PC-9 (cell line): ENCODE results near the gene COL24A1. TPM values are rescaled to one million over a fixed set of nuclear protein-coding genes. Genes with fewer than 3 reads are reported as not detected.
"Not testable (repeated sequence)": the region's sequence is repeated elsewhere in the genome, so short reads cannot be mapped to it uniquely, and the experiment has no call there.

Experiments
- BruUV-seq: library from RNA; stranded (reverse); fragments of 400-500 nt; replicated peaks from 2 replicates; lab custom pipeline; 2021; lab: Mats Ljungman, UMichigan
- CTCF ChIA-PET: fragments of 300-600 bp; sonication (Branson Sonifier 250); formaldehyde crosslinking; loops from one replicate; lab custom pipeline; 2022; ENCODE audit warnings: antibody characterized with exemption; lab: Charles Lee
- POLR2A ChIA-PET: fragments of 300-600 bp; sonication (Branson Sonifier 250); formaldehyde crosslinking; loops from one replicate; lab custom pipeline; 2022; ENCODE audit warnings: antibody characterized with exemption; ENCODE audit not compliant: unreplicated experiment; lab: Charles Lee
- DNase-seq, 2 experiments: peaks; one replicate each; pipeline versions ENCODE4 v3.0.0 to v3.0.0-alpha.2; 2015 to 2022; ENCODE audit warnings: mixed read lengths in 1 of 2
- H2AFZ ChIP-seq: fragments of 200-600 bp; sonication (generic); 2 replicates; pipeline ENCODE4 v1.8.1; 2017; ENCODE audit warnings: antibody characterized with exemption
- H3F3A ChIP-seq: fragments of 200-600 bp; sonication (generic); 2 replicates; pipeline ENCODE4 v1.8.1; 2017; ENCODE audit warnings: antibody characterized with exemption, mild to moderate bottlenecking, low read depth; ENCODE audit not compliant: insufficient read depth
- H3K27ac ChIP-seq: fragments of 200-600 bp; sonication (generic); 2 replicates; pipeline ENCODE4 v1.6.1; 2016; ENCODE audit warnings: mixed run types
- H3K27me3 ChIP-seq: fragments of 200-600 bp; sonication (generic); 2 replicates; pipeline ENCODE4 v1.6.1; 2016; ENCODE audit warnings: low read depth, mixed run types; ENCODE audit not compliant: insufficient read depth
- H3K36me3 ChIP-seq: fragments of 200-600 bp; sonication (generic); 2 replicates; pipeline ENCODE4 v1.6.1; 2016; ENCODE audit warnings: low read depth, mixed run types
- H3K4me1 ChIP-seq: fragments of 200-600 bp; sonication (generic); replicated peaks from 2 replicates; pipeline ENCODE4 v1.6.1; 2016; ENCODE audit warnings: mixed run types; ENCODE audit not compliant: insufficient read depth
- H3K4me2 ChIP-seq: fragments of 200-600 bp; sonication (generic); 2 replicates; pipeline ENCODE4 v1.6.1; 2017; ENCODE audit warnings: mixed run types
- H3K4me3 ChIP-seq: fragments of 200-600 bp; sonication (generic); 2 replicates; pipeline ENCODE4 v1.6.1; 2016; ENCODE audit warnings: mixed run types
- H3K79me2 ChIP-seq: fragments of 200-600 bp; sonication (generic); 2 replicates; pipeline ENCODE4 v1.6.1; 2017; ENCODE audit warnings: low read depth, mixed run types
- H3K9me2 ChIP-seq: fragments of 200-600 bp; sonication (generic); 2 replicates; pipeline ENCODE4 v1.8.1; 2017; ENCODE audit warnings: mild to moderate bottlenecking; ENCODE audit not compliant: insufficient read depth
- H3K9me3 ChIP-seq: fragments of 200-600 bp; sonication (generic); 2 replicates; pipeline ENCODE4 v1.8.1; 2016; ENCODE audit warnings: low read depth; ENCODE audit not compliant: insufficient read depth
- H4K20me1 ChIP-seq: fragments of 200-600 bp; sonication (generic); 2 replicates; pipeline ENCODE4 v1.8.1; 2017; ENCODE audit not compliant: insufficient read depth
- CTCF ChIP-seq: fragments of 200-600 bp; sonication (generic); conservative IDR thresholded peaks from 2 replicates; pipeline ENCODE4 v1.6.1; 2017; ENCODE audit warnings: mixed run types, antibody characterized with exemption, mild to moderate bottlenecking, moderate library complexity
- EZH2 ChIP-seq: fragments of 200-600 bp; sonication (generic); IDR thresholded peaks from 2 replicates; pipeline ENCODE4 v1.8.0; 2017; ENCODE audit warnings: antibody characterized with exemption, low read depth
- intact Hi-C: fragments of 100-400 bp; cut with micrococcal nuclease; formaldehyde crosslinking; loops from one replicate; pipeline ENCODE4 v1.10.0; 2022; ENCODE audit not compliant: unreplicated experiment
- total RNA-seq: library from RNA; stranded (reverse); gene quantifications from 2 replicates; pipeline ENCODE4 v1.2.3, GENCODE V29; 2021

The COL24A1 gene
- total RNA-seq, 1 experiment from 2014 or later: 0.15 TPM

GRCh38 chr1:85957760-85958159, 198.8 kb downstream of the COL24A1 start:
- H3K79me2 ChIP-seq: no peaks in the 10 kb centered on the region
- H3K4me2 ChIP-seq: no peak overlapping the region
- no TSS peak for BruUV-seq
- no peaks in the 10 kb centered on the region for H3K36me3 ChIP-seq
- POLR2A ChIA-PET: no interaction called here
- intact Hi-C loops: no loop called here
- no peak overlapping the region for H2AFZ ChIP-seq
- DNase-seq: peak in 1 of 2 experiments; percentile 21
- H3K4me3 ChIP-seq: no peak overlapping the region
- H3K9me3 ChIP-seq: no peaks in the 10 kb centered on the region
- TF ChIP-seq CTCF: no peak
- TF ChIP-seq EZH2: no peak
- H4K20me1 ChIP-seq: no peaks in the 10 kb centered on the region
- no peaks in the 10 kb centered on the region for H3F3A ChIP-seq
- no peaks in the 10 kb centered on the region for H3K4me1 ChIP-seq
- CTCF ChIA-PET: no interaction called here
- no peaks in the 10 kb centered on the region for H3K27me3 ChIP-seq
- no peak overlapping the region for H3K27ac ChIP-seq
- no peaks in the 10 kb centered on the region for H3K9me2 ChIP-seq

- BruUV-seq, H3K4me2 ChIP-seq, H3K36me3 ChIP-seq, H4K20me1 ChIP-seq, H3K27me3 ChIP-seq, CTCF ChIA-PET, H2AFZ ChIP-seq, H3K4me1 ChIP-seq, DNase-seq, H3K9me2 ChIP-seq, H3K9me3 ChIP-seq, H3F3A ChIP-seq, H3K27ac ChIP-seq, H3K4me3 ChIP-seq, H3K79me2 ChIP-seq, POLR2A ChIA-PET, intact Hi-C loops: not testable (repeated sequence)
These were observed 201.4 kb downstream of the COL24A1 start for GRCh38 chr1:85955218-85955617.

GRCh38 chr1:85952460-85952859, 204.1 kb downstream of the COL24A1 start:
- Histone ChIP-seq H4K20me1 (no peaks in the 10 kb centered on the region), H3K36me3 (no peaks in the 10 kb centered on the region), H3K9me3 (no peaks in the 10 kb centered on the region), H3K4me3 (no peak overlapping the region), H3K9me2 (no peaks in the 10 kb centered on the region), H2AFZ (no peak overlapping the region), H3K27me3 (no peaks in the 10 kb centered on the region), H3K27ac (no peak overlapping the region), H3F3A (no peaks in the 10 kb centered on the region), H3K79me2 (no peaks in the 10 kb centered on the region), H3K4me2 (no peak overlapping the region), H3K4me1 (no peaks in the 10 kb centered on the region)
- CTCF ChIA-PET: no interaction called here
- DNase-seq: no peak
- POLR2A ChIA-PET: no interaction called here
- intact Hi-C loops: no loop called here
- BruUV-seq: no TSS peak
- TF ChIP-seq EZH2: no peak
- no peak for TF ChIP-seq CTCF

GRCh38 chr1:85947186-85947585, 209.4 kb downstream of the COL24A1 start:
- Histone ChIP-seq H4K20me1 (no peaks in the 10 kb centered on the region), H3K4me3 (no peak overlapping the region), H3K27me3 (no peaks in the 10 kb centered on the region), H3F3A (no peaks in the 10 kb centered on the region), H3K27ac (no peak overlapping the region), H3K9me2 (no peaks in the 10 kb centered on the region; the same call in 1 of the 2 replicates), H3K9me3 (no peaks in the 10 kb centered on the region), H3K36me3 (no peaks in the 10 kb centered on the region), H3K79me2 (no peaks in the 10 kb centered on the region), H2AFZ (no peak overlapping the region), H3K4me2 (no peak overlapping the region), H3K4me1 (no peaks in the 10 kb centered on the region)
- intact Hi-C loops: no loop called here
- POLR2A ChIA-PET: no interaction called here
- CTCF ChIA-PET: no interaction called here
- no peak for DNase-seq
- BruUV-seq: no TSS peak
- TF ChIP-seq CTCF (no peak), EZH2 (no peak)
